Hepatocyte (in vitro differentiated cells): ENCODE results near the gene HOXD3. TPM values are rescaled to one million over a fixed set of nuclear protein-coding genes. Genes with fewer than 3 reads are reported as not detected.
A peak's percentile ranks its signal among the peaks of the same experiment; 100 is the strongest.

Source experiments
- DNase-seq: peaks from one replicate; pipeline ENCODE4 v3.0.0-alpha.2; 2016; ENCODE audit warnings: low spot score
- H2AFZ ChIP-seq: fragments of 200-600 bp; sonication (generic); 2 replicates; pipeline ENCODE4 v1.6.0; 2016; ENCODE audit warnings: antibody characterized with exemption, mild to moderate bottlenecking
- H3K27ac ChIP-seq: fragments of 200-600 bp; sonication (generic); 2 replicates; pipeline ENCODE4 v1.5.1; 2016; ENCODE audit warnings: mild to moderate bottlenecking
- H3K27me3 ChIP-seq: fragments of 200-600 bp; sonication (generic); 2 replicates; pipeline ENCODE4 v1.6.1; 2016
- H3K36me3 ChIP-seq: fragments of 200-600 bp; sonication (generic); replicated peaks from 2 replicates; pipeline ENCODE4 v1.5.1; 2016; ENCODE audit warnings: low read depth; ENCODE audit not compliant: insufficient read depth
- H3K4me1 ChIP-seq: fragments of 200-600 bp; sonication (generic); 2 replicates; pipeline ENCODE4 v1.5.1; 2016; ENCODE audit warnings: mild to moderate bottlenecking, moderate library complexity; ENCODE audit not compliant: insufficient read depth
- H3K4me2 ChIP-seq: fragments of 200-600 bp; sonication (generic); 2 replicates; pipeline ENCODE4 v1.6.0; 2016
- H3K4me3 ChIP-seq: fragments of 200-600 bp; sonication (generic); 2 replicates; pipeline ENCODE4 v1.5.1; 2016; ENCODE audit warnings: mild to moderate bottlenecking
- H3K79me2 ChIP-seq: fragments of 200-600 bp; sonication (generic); 2 replicates; pipeline ENCODE4 v1.6.0; 2017; ENCODE audit warnings: mild to moderate bottlenecking
- H3K9me2 ChIP-seq: fragments of 200-600 bp; sonication (generic); replicated peaks from 2 replicates; pipeline ENCODE4 v1.6.0; 2017; ENCODE audit warnings: mild to moderate bottlenecking; ENCODE audit not compliant: insufficient read depth
- H3K9me3 ChIP-seq: fragments of 200-600 bp; sonication (generic); 2 replicates; pipeline ENCODE4 v1.5.1; 2016; ENCODE audit warnings: low read depth, mild to moderate bottlenecking
- H4K20me1 ChIP-seq: fragments of 200-600 bp; sonication (generic); 2 replicates; pipeline ENCODE4 v1.6.0; 2016; ENCODE audit warnings: mild to moderate bottlenecking; ENCODE audit not compliant: insufficient read depth, poor library complexity, severe bottlenecking
- CTCF ChIP-seq: fragments of 200-600 bp; sonication (generic); IDR thresholded peaks from 2 replicates; pipeline ENCODE4 v1.5.1; 2016; ENCODE audit warnings: antibody characterized with exemption, mild to moderate bottlenecking; ENCODE audit not compliant: poor library complexity
- EZH2 ChIP-seq: fragments of 200-600 bp; sonication (generic); IDR thresholded peaks from 2 replicates; pipeline ENCODE4 v1.6.1; 2016; ENCODE audit warnings: antibody characterized with exemption, mild to moderate bottlenecking, borderline replicate concordance
- EZH2phosphoT487 ChIP-seq: fragments of 200-600 bp; sonication (generic); IDR thresholded peaks from one replicate; pipeline ENCODE4 v1.6.1; 2018; ENCODE audit warnings: antibody characterized with exemption, mild to moderate bottlenecking, low read depth, moderate library complexity; ENCODE audit not compliant: unreplicated experiment, severe bottlenecking
- WGBS: methylation state at CpG from one replicate; pipeline ENCODE4 v1.1.6; 2016; ENCODE audit warnings: low lambda C conversion rate; ENCODE audit errors: missing lambda C conversion rate; 5-methylcytosine and 5-hydroxymethylcytosine counted together
- polyA plus RNA-seq: library from polyadenylated mRNA; unstranded; fragments of >200 nt; fragmentation: Nextera tagmentation; extraction: Ambion mirVana; gene quantifications from 2 replicates; pipeline ENCODE4 v1.2.1, GENCODE V29; 2016
- total RNA-seq: library from RNA; depleted of rRNA; stranded (reverse); fragments of >200 nt; gene quantifications from 2 replicates; pipeline ENCODE4 v1.2.3, GENCODE V29; 2014

The HOXD3 gene
- total and polyA plus RNA-seq, 2 experiments from 2014 or later: 0.13 TPM; not detected in 1

- no peaks in the 10 kb centered on the region for H3K9me3 ChIP-seq
- no peak overlapping the region for H3K4me3 ChIP-seq
- H3K9me2 ChIP-seq: no peaks in the 10 kb centered on the region
- H4K20me1 ChIP-seq: no peaks in the 10 kb centered on the region
- H3K27ac ChIP-seq: no peak overlapping the region
- WGBS: 3% methylated on average over 29 of the region's 29 CpGs
- no peak for DNase-seq
- H3K79me2 ChIP-seq: no peaks in the 10 kb centered on the region
- H3K36me3 ChIP-seq: no peaks in the 10 kb centered on the region
- peaks cover 100% of the 10 kb centered on the region for H3K27me3 ChIP-seq
- H3K4me2 ChIP-seq: peak overlapping the region; percentile 62
- H2AFZ ChIP-seq: no peak overlapping the region
- peaks cover 22% of the 10 kb centered on the region for H3K4me1 ChIP-seq
- TF ChIP-seq EZH2phosphoT487 (no peak), EZH2 (peak; percentile 48)
Measured at GRCh38 chr2:176162911-176163671, 6.0 kb downstream of the HOXD3 start.

- no peak overlapping the region for H2AFZ ChIP-seq
- no peaks in the 10 kb centered on the region for H3K9me3 ChIP-seq
- H3K27me3 ChIP-seq: peaks cover 100% of the 10 kb centered on the region
- no peak overlapping the region for H3K4me2 ChIP-seq
- H3K36me3 ChIP-seq: no peaks in the 10 kb centered on the region
- no peak for TF ChIP-seq EZH2phosphoT487
- H3K27ac ChIP-seq: no peak overlapping the region
- H3K4me3 ChIP-seq: no peak overlapping the region
- H3K9me2 ChIP-seq: no peaks in the 10 kb centered on the region
- DNase-seq: no peak
- peaks cover 22% of the 10 kb centered on the region for H3K4me1 ChIP-seq
- H4K20me1 ChIP-seq: no peaks in the 10 kb centered on the region
- no peaks in the 10 kb centered on the region for H3K79me2 ChIP-seq
- WGBS: 2% methylated on average over 12 of the region's 12 CpGs
Measured at GRCh38 chr2:176163672-176164056, 6.6 kb downstream of the HOXD3 start.

GRCh38 chr2:176164201-176164600 is 7.1 kb downstream of the HOXD3 start:
- Histone ChIP-seq H3K4me2 (peak overlapping the region; percentile 70), H3K9me3 (no peaks in the 10 kb centered on the region), H3K4me1 (peaks cover 22% of the 10 kb centered on the region), H3K27ac (no peak overlapping the region), H2AFZ (peak overlapping the region; percentile 49), H3K27me3 (peaks cover 100% of the 10 kb centered on the region), H3K79me2 (no peaks in the 10 kb centered on the region), H4K20me1 (no peaks in the 10 kb centered on the region), H3K4me3 (no peak overlapping the region), H3K9me2 (no peaks in the 10 kb centered on the region), H3K36me3 (no peaks in the 10 kb centered on the region)
- TF ChIP-seq EZH2phosphoT487 (no peak), EZH2 (no peak), CTCF (no peak)
- DNase-seq: no peak
- WGBS: 25% methylated on average over 13 of the region's 13 CpGs

GRCh38 chr2:176164611-176165369 is 7.7 kb downstream of the HOXD3 start:
- Histone ChIP-seq H3K4me3 (no peak overlapping the region), H3K4me1 (peaks cover 21% of the 10 kb centered on the region), H3K4me2 (peak overlapping the region; percentile 70), H3K79me2 (no peaks in the 10 kb centered on the region), H3K27ac (no peak overlapping the region), H3K9me3 (no peaks in the 10 kb centered on the region), H3K9me2 (no peaks in the 10 kb centered on the region), H3K27me3 (peaks cover 100% of the 10 kb centered on the region), H4K20me1 (no peaks in the 10 kb centered on the region), H3K36me3 (no peaks in the 10 kb centered on the region), H2AFZ (peak overlapping the region; percentile 49)
- DNase-seq: no peak
- TF ChIP-seq EZH2phosphoT487 (peak; percentile 70), EZH2 (peak; percentile 100), CTCF (no peak)
- 2% methylated on average over 46 of the region's 52 CpGs for WGBS
